Placental pericyte (primary cell): ENCODE measurements around the gene STRAP. TPM values are rescaled to one million over a fixed set of nuclear protein-coding genes. Genes with fewer than 3 reads are reported as not detected.

Experiments
- total RNA-seq: library from RNA; depleted of rRNA; stranded (reverse); fragments of >200 nt; gene quantifications from 2 replicates; pipeline ENCODE4 v1.2.3, GENCODE V29; 2012

STRAP gene
- 70.5 and 109 TPM in 2 replicates for total RNA-seq

GRCh38 chr12:15882118-15882971, at the start of gene STRAP:
TSS of gene STRAP (plus strand) at chr12:15882387. CDS start at chr12:15882708, 321 bp downstream.

GRCh38 chr12:15910864-15911721, 28.9 kb downstream of the STRAP start, which contains the start of gene DERA:
TSS of gene DERA (plus strand) at chr12:15911332. CDS start at chr12:15911384, 52 bp downstream.

Other genes with a start within 250 kb of the STRAP start
- gene EPS8, start 93.0 kb upstream of the STRAP start, total RNA-seq = 51.9 and 83.0 TPM in 2 replicates
- 15.5 and 50.8 TPM in 2 replicates for gene DERA, start 28.9 kb downstream of the STRAP start, total RNA-seq